H9 (cell line): ENCODE results near the gene ATP6AP1. TPM values are rescaled to one million over a fixed set of nuclear protein-coding genes. Genes with fewer than 3 reads are reported as not detected.

ENCODE experiments used
- DNase-seq: peaks from one replicate; pipeline ENCODE4 v3.0.0-alpha.2; 2017
- H2AFZ ChIP-seq: one replicate; pipeline ENCODE4 v1.6.1; 2013; ENCODE audit warnings: mild to moderate bottlenecking, low read length, control low read depth, moderate library complexity
- H2AK5ac ChIP-seq: 2 replicates; pipeline ENCODE4 v1.6.1; 2013; ENCODE audit warnings: low read length, control low read depth, mixed read lengths; ENCODE audit not compliant: insufficient read length
- H2BK120ac ChIP-seq: one replicate; pipeline ENCODE4 v1.6.1; 2013; ENCODE audit warnings: low read depth, mild to moderate bottlenecking, low read length, control low read depth, inconsistent platforms; ENCODE audit not compliant: poor library complexity, severe bottlenecking
- H2BK12ac ChIP-seq: 2 replicates; pipeline ENCODE4 v1.6.1; 2013; ENCODE audit warnings: low read length, control low read depth, mixed read lengths, low read depth; ENCODE audit not compliant: insufficient read length
- H2BK15ac ChIP-seq: 2 replicates; pipeline ENCODE4 v1.6.1; 2013; ENCODE audit warnings: low read depth, low read length, control low read depth
- H2BK20ac ChIP-seq: one replicate; pipeline ENCODE4 v1.6.1; 2013; ENCODE audit warnings: low read depth, mild to moderate bottlenecking, low read length, control low read depth, inconsistent platforms; ENCODE audit not compliant: poor library complexity, severe bottlenecking
- H2BK5ac ChIP-seq: 2 replicates; pipeline ENCODE4 v1.6.1; 2013; ENCODE audit warnings: low read length, control low read depth, mixed read lengths; ENCODE audit not compliant: insufficient read length
- H3K14ac ChIP-seq: 2 replicates; pipeline ENCODE4 v1.6.1; 2013; ENCODE audit warnings: low read length, control low read depth; ENCODE audit not compliant: insufficient read depth
- H3K18ac ChIP-seq: 2 replicates; pipeline ENCODE4 v1.6.1; 2013; ENCODE audit warnings: low read depth, mild to moderate bottlenecking, mixed read lengths, low read length, control low read depth; ENCODE audit not compliant: insufficient read length
- H3K23ac ChIP-seq: 2 replicates; pipeline ENCODE4 v1.6.1; 2013; ENCODE audit warnings: low read length, control low read depth, mixed read lengths, low read depth; ENCODE audit not compliant: insufficient read length
- H3K23me2 ChIP-seq: 2 replicates; pipeline ENCODE4 v1.6.1; 2013; ENCODE audit warnings: low read depth, mild to moderate bottlenecking, mixed read lengths, low read length, control low read depth; ENCODE audit not compliant: insufficient read length, poor library complexity, severe bottlenecking
- H3K27ac ChIP-seq: 2 replicates; pipeline ENCODE4 v1.5.1; 2013; ENCODE audit warnings: low read length, control low read depth, mixed read lengths, low read depth; ENCODE audit not compliant: insufficient read length
- H3K27me3 ChIP-seq: 2 replicates; pipeline ENCODE4 v1.6.1; 2013; ENCODE audit warnings: low read length, control low read depth, inconsistent platforms; ENCODE audit not compliant: insufficient read depth
- H3K4ac ChIP-seq: 2 replicates; pipeline ENCODE4 v1.6.1; 2013; ENCODE audit warnings: low read depth, mild to moderate bottlenecking, control low read depth, inconsistent platforms, low read length, moderate library complexity
- H3K4me1 ChIP-seq: 2 replicates; pipeline ENCODE4 v1.6.1; 2013; ENCODE audit warnings: low read length, control low read depth, inconsistent platforms; ENCODE audit not compliant: insufficient read depth
- H3K4me2 ChIP-seq: 2 replicates; pipeline ENCODE4 v1.6.1; 2013; ENCODE audit warnings: low read length, control low read depth, mixed read lengths; ENCODE audit not compliant: insufficient read length, insufficient read depth
- H3K56ac ChIP-seq: 2 replicates; pipeline ENCODE4 v1.6.1; 2013; ENCODE audit warnings: low read depth, mild to moderate bottlenecking, mixed read lengths, low read length, control low read depth; ENCODE audit not compliant: insufficient read length
- H3K79me1 ChIP-seq: 2 replicates; pipeline ENCODE4 v1.6.1; 2013; ENCODE audit warnings: low read depth, mild to moderate bottlenecking, moderate library complexity, low read length, control low read depth, inconsistent platforms; ENCODE audit not compliant: insufficient read depth, poor library complexity, severe bottlenecking
- H3K79me2 ChIP-seq: 2 replicates; pipeline ENCODE4 v1.6.1; 2013; ENCODE audit warnings: low read length, control low read depth, inconsistent platforms; ENCODE audit not compliant: insufficient read depth
- H3K9ac ChIP-seq: 2 replicates; pipeline ENCODE4 v1.6.1; 2013; ENCODE audit warnings: low read length, control low read depth, mixed read lengths; ENCODE audit not compliant: insufficient read length; ENCODE audit errors: extremely low read depth
- H3K9me3 ChIP-seq: one replicate; pipeline ENCODE4 v1.6.1; 2013; ENCODE audit warnings: low read depth, low read length, inconsistent platforms; ENCODE audit not compliant: control insufficient read depth
- H3T11ph ChIP-seq: one replicate; pipeline ENCODE4 v1.6.1; 2013; ENCODE audit warnings: mild to moderate bottlenecking, low read length, control low read depth, inconsistent platforms
- H4K20me1 ChIP-seq: one replicate; pipeline ENCODE4 v1.6.1; 2013; ENCODE audit not compliant: control insufficient read depth, insufficient read length, insufficient read depth
- H4K5ac ChIP-seq: 2 replicates; pipeline ENCODE4 v1.6.1; 2013; ENCODE audit warnings: low read depth, mild to moderate bottlenecking, mixed read lengths, low read length, control low read depth; ENCODE audit not compliant: insufficient read length
- H4K8ac ChIP-seq: replicated peaks from 2 replicates; pipeline ENCODE4 v1.6.1; 2013; ENCODE audit warnings: low read length, control low read depth, mixed read lengths, low read depth; ENCODE audit not compliant: insufficient read length
- H4K91ac ChIP-seq: 2 replicates; pipeline ENCODE4 v1.6.1; 2013; ENCODE audit warnings: low read depth, mild to moderate bottlenecking, moderate library complexity, mixed read lengths, low read length, control low read depth; ENCODE audit not compliant: insufficient read length
- H3K27ac Mint-ChIP-seq, 3 experiments: 2 replicates in 2 of 3; 3 replicates in 1 of 3; pipeline ENCODE4 v1.8.0; 2020 to 2021; ENCODE audit warnings: mixed read lengths in 3 of 3, mild to moderate bottlenecking in 1 of 3, moderate library complexity in 1 of 3
- H3K27me3 Mint-ChIP-seq: 2 replicates; pipeline ENCODE4 v1.8.0; 2021; ENCODE audit warnings: low read depth, mild to moderate bottlenecking, moderate library complexity, mixed read lengths
- H3K36me3 Mint-ChIP-seq, 3 experiments: 2 replicates in 2 of 3; 3 replicates in 1 of 3; pipeline ENCODE4 v1.8.0; 2020 to 2021; ENCODE audit warnings: low read depth in 3 of 3, mixed read lengths in 3 of 3; ENCODE audit not compliant: insufficient read depth in 1 of 3
- H3K4me1 Mint-ChIP-seq, 2 experiments: 2 replicates each; pipeline ENCODE4 v1.8.0; 2020; ENCODE audit warnings: mixed read lengths in 2 of 2
- H3K4me3 Mint-ChIP-seq, 2 experiments: 2 replicates in 1 of 2; 3 replicates in 1 of 2; pipeline ENCODE4 v1.8.0; 2020 to 2021; ENCODE audit warnings: mild to moderate bottlenecking in 2 of 2, mixed read lengths in 2 of 2, moderate library complexity in 1 of 2
- H3K9me3 Mint-ChIP-seq, 2 experiments: 2 replicates in 1 of 2; 3 replicates in 1 of 2; pipeline ENCODE4 v1.8.0; 2020; ENCODE audit warnings: mild to moderate bottlenecking in 2 of 2, mixed read lengths in 2 of 2, moderate library complexity in 1 of 2
- CTCF ChIP-seq: fragments of 200-600 bp; sonication (generic); conservative IDR thresholded peaks from 3 replicates; pipeline ENCODE4 v1.8.0; 2021; ENCODE audit warnings: antibody characterized with exemption, mild to moderate bottlenecking
- WGBS: extraction: QIAGEN DNeasy Blood & Tissue Kit; methylation state at CpG from one replicate; pipeline ENCODE4 v1.1.7; 2013; ENCODE audit warnings: missing lambda C conversion rate, low lambda C conversion rate, mixed read lengths; ENCODE audit not compliant: insufficient read length; ENCODE audit errors: extremely low coverage; 5-methylcytosine and 5-hydroxymethylcytosine counted together
- total RNA-seq: library from RNA; stranded (reverse); gene quantifications from 2 replicates; pipeline ENCODE4 v1.2.1, GENCODE V29; 2021

Gene ATP6AP1
- total RNA-seq, 1 experiment from 2014 or later: 45.6 TPM

DNA sequence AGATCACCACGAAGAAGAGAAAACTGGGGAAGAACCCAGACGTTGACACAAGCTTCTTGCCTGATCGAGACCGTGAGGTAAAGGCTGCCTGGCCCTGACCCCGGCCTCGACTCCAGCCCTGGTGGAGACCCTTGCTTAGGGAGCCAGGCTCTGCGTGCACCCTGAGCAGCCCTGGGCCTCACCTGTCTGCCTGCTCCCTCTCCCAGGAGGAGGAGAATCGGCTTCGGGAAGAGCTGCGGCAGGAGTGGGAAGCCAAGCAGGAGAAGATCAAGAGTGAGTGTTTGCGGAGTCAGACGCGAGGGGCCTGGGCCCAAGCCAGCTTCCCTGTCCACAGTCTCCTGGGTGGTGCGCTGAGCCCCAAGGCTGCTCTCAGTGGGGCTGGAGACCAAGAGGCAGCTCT lies 20.0 kb downstream of the ATP6AP1 start:
- no CpG with 5 or more reads among the region's 14 CpGs for WGBS
- Histone ChIP-seq H4K8ac (no peak overlapping the region), H4K20me1 (no peaks in the 10 kb centered on the region), H4K91ac (no peak overlapping the region), H3K14ac (no peak overlapping the region), H3K23ac (no peak overlapping the region), H2BK12ac (no peak overlapping the region), H3K27me3 (no peaks in the 10 kb centered on the region), H2AFZ (no peak overlapping the region), H3K79me2 (no peaks in the 10 kb centered on the region), H3K27ac (no peak overlapping the region), H2BK15ac (no peak overlapping the region), H3K9ac (no peak overlapping the region), H2BK20ac (no peak overlapping the region), H2BK120ac (no peak overlapping the region), H3K23me2 (peaks cover 2% of the 10 kb centered on the region), H4K5ac (no peak overlapping the region), H3K4me1 (no peaks in the 10 kb centered on the region), H3K4ac (no peak overlapping the region), H2AK5ac (no peak overlapping the region), H3K79me1 (no peaks in the 10 kb centered on the region), H2BK5ac (no peak overlapping the region), H3K4me2 (no peak overlapping the region), H3K18ac (no peak overlapping the region), H3K56ac (no peak overlapping the region), H3K9me3 (peaks cover 30% of the 10 kb centered on the region), H3T11ph (no peak overlapping the region)
- peaks cover 28 to 58% (median 49%) of the 10 kb centered on the region in 3 experiments for H3K36me3 Mint-ChIP-seq
- no peak for TF ChIP-seq CTCF
- H3K27ac Mint-ChIP-seq: no peak overlapping the region
- H3K4me1 Mint-ChIP-seq: peaks cover under 1% of the 10 kb centered on the region in 2 experiments; a peak in 2 of 4 replicates
- no peaks in the 10 kb centered on the region; the same call in none of the 2 replicates for H3K27me3 Mint-ChIP-seq
- H3K4me3 Mint-ChIP-seq: no peak overlapping the region
- DNase-seq: no peak
- peaks cover 57 to 81% of the 10 kb centered on the region in 2 experiments for H3K9me3 Mint-ChIP-seq
